HepG2 (cell line): ENCODE results near the gene NDUFS1. TPM values are rescaled to one million over a fixed set of nuclear protein-coding genes. Genes with fewer than 3 reads are reported as not detected.

Experiments
- ATAC-seq: fragments of 200-7000 bp; cut with Tn5 transposase; 3 replicates; pipeline ENCODE4 v1.9.1; 2020; ENCODE audit warnings: mild to moderate bottlenecking, moderate library complexity
- BruUV-seq: library from RNA; stranded (reverse); fragments of 400-500 nt; replicated peaks from 2 replicates; lab custom pipeline; 2021; lab: Mats Ljungman, UMichigan
- CTCF ChIA-PET: fragments of 300-600 bp; formaldehyde crosslinking; extraction: SDS; loops from one replicate; lab custom pipeline; 2021; ENCODE audit warnings: low total read pairs, inconsistent platforms, low intra/inter-chr PET ratio; lab: Yijun Ruan, JAX
- POLR2A ChIA-PET: fragments of 350-600 bp; sonication (Branson Sonifier 250); formaldehyde crosslinking; loops from one replicate; lab custom pipeline; 2020; ENCODE audit warnings: antibody characterized with exemption, inconsistent platforms; lab: Yijun Ruan, JAX
- DNase-seq: peaks from one replicate; pipeline ENCODE4 v3.0.0-alpha.2; 2015; ENCODE audit warnings: low spot score
- FAIRE-seq: peaks from 3 replicates; lab custom pipeline; 2011; peaks lifted over from hg19 to GRCh38; lab: Jason Lieb, UNC
- H2AFZ ChIP-seq: one replicate; pipeline ENCODE4 v1.6.1; 2011; ENCODE audit warnings: low read length, inconsistent platforms
- H3K27ac ChIP-seq: fragments of 300-600 bp; 3 replicates; pipeline ENCODE4 v1.8.0; 2011; ENCODE audit warnings: mixed run types, mild to moderate bottlenecking, mixed read lengths, low read length, inconsistent platforms; ENCODE audit not compliant: insufficient read depth; ENCODE audit errors: extremely low read length
- H3K27me3 ChIP-seq, 2 experiments: fragments of 200-600 bp in 1 of 2; 2 replicates in 1 of 2; 3 replicates in 1 of 2; pipeline versions ENCODE4 v1.6.0 to v1.8.0; 2011; ENCODE audit warnings: low read length in 2 of 2, mild to moderate bottlenecking in 2 of 2, moderate library complexity in 2 of 2, inconsistent platforms in 1 of 2; ENCODE audit not compliant: insufficient read depth in 2 of 2, control insufficient read depth in 1 of 2
- H3K36me3 ChIP-seq, 2 experiments: fragments of 200-600 bp in 1 of 2; replicated peaks in 1 of 2; 2 replicates in 1 of 2; 3 replicates in 1 of 2; pipeline versions ENCODE4 v1.5.1 to v1.8.0; 2011; ENCODE audit warnings: low read length in 2 of 2, inconsistent platforms in 1 of 2; ENCODE audit not compliant: insufficient read depth in 2 of 2, control insufficient read depth in 1 of 2
- H3K4me1 ChIP-seq: 2 replicates; pipeline ENCODE4 v1.5.1; 2012; ENCODE audit warnings: low read length, inconsistent platforms; ENCODE audit not compliant: insufficient read depth
- H3K4me2 ChIP-seq: 2 replicates; pipeline ENCODE4 v1.6.0; 2011; ENCODE audit warnings: low read depth, low read length, inconsistent platforms
- H3K4me3 ChIP-seq, 3 experiments: fragments of 200-600 bp in 1 of 3; sonication (generic), shearing (Covaris generic) in 1 of 3; replicated peaks in 1 of 3; 2 replicates each; pipeline ENCODE4 v1.5.1; 2011 to 2016; ENCODE audit warnings: low read length in 3 of 3, inconsistent platforms in 2 of 3, low read depth in 2 of 3, mild to moderate bottlenecking in 2 of 3, control low read depth in 1 of 3, mixed read lengths in 1 of 3; ENCODE audit not compliant: insufficient read depth in 1 of 3
- H3K79me2 ChIP-seq: one replicate; pipeline ENCODE4 v1.6.1; 2011; ENCODE audit warnings: low read length, inconsistent platforms; ENCODE audit not compliant: insufficient read depth
- H3K9ac ChIP-seq: 2 replicates; pipeline ENCODE4 v1.6.0; 2011; ENCODE audit warnings: mild to moderate bottlenecking, low read depth, low read length, inconsistent platforms; ENCODE audit not compliant: insufficient read depth
- H3K9me3 ChIP-seq: 2 replicates; pipeline ENCODE4 v1.5.1; 2012; ENCODE audit warnings: mild to moderate bottlenecking, low read length
- H4K20me1 ChIP-seq: 2 replicates; pipeline ENCODE4 v1.6.0; 2011; ENCODE audit warnings: inconsistent platforms, mild to moderate bottlenecking, low read length, moderate library complexity; ENCODE audit not compliant: insufficient read depth
- AGO2 ChIP-seq: fragments of 200-400 bp; formaldehyde crosslinking; optimal IDR thresholded peaks from 2 replicates; pipeline ENCODE3; 2017; ENCODE audit warnings: mild to moderate bottlenecking, low read depth, low read length, moderate library complexity
- DNMT1 ChIP-seq: sonication (generic); formaldehyde crosslinking; IDR thresholded peaks from 2 replicates; pipeline ENCODE4 v1.5.1; 2020; ENCODE audit warnings: mild to moderate bottlenecking, missing genetic modification reagents
- KDM2A ChIP-seq: sonication (generic); formaldehyde crosslinking; IDR thresholded peaks from 2 replicates; pipeline ENCODE4 v1.4.0; 2020; ENCODE audit warnings: low read depth, missing genetic modification reagents, borderline replicate concordance
- KDM5A ChIP-seq: fragments of 200-600 bp; sonication (generic); IDR thresholded peaks from 2 replicates; pipeline ENCODE4 v1.7.0; 2018; ENCODE audit warnings: antibody characterized with exemption, mild to moderate bottlenecking, low read length, borderline replicate concordance
- LCORL ChIP-seq, 2 experiments: fragments of 450-650 bp in 1 of 2; sonication (generic) in 1 of 2; formaldehyde crosslinking in 1 of 2; IDR thresholded peaks; 2 replicates each; pipeline versions ENCODE4 v1.5.0 to v1.6.1; 2017 to 2020; ENCODE audit warnings: antibody characterized with exemption in 1 of 2, missing genetic modification reagents in 1 of 2
- MXD4 ChIP-seq: IDR thresholded peaks from 2 replicates; pipeline ENCODE4 v1.6.1; 2016; ENCODE audit warnings: mild to moderate bottlenecking, missing biosample characterization, missing genetic modification reagents
- MYNN ChIP-seq: sonication (generic); formaldehyde crosslinking; IDR thresholded peaks from 2 replicates; pipeline ENCODE4 v1.4.0; 2020; ENCODE audit warnings: mild to moderate bottlenecking, low read depth, missing genetic modification reagents
- PHF21A ChIP-seq: sonication (generic); formaldehyde crosslinking; IDR thresholded peaks from 2 replicates; pipeline ENCODE4 v1.5.0; 2020; ENCODE audit warnings: mild to moderate bottlenecking, missing genetic modification reagents
- PHF8 ChIP-seq: sonication (generic); formaldehyde crosslinking; IDR thresholded peaks from 2 replicates; pipeline ENCODE4 v1.5.0; 2020; ENCODE audit warnings: missing genetic modification reagents
- RBM39 ChIP-seq: fragments of 200-400 bp; formaldehyde crosslinking; IDR thresholded peaks from one replicate; pipeline ENCODE4 v1.6.1; 2018; ENCODE audit warnings: antibody characterized with exemption, mild to moderate bottlenecking, low read depth, low read length; ENCODE audit not compliant: poor library complexity, severe bottlenecking
- SAFB2 ChIP-seq: sonication (generic); formaldehyde crosslinking; IDR thresholded peaks from 2 replicates; pipeline ENCODE4 v1.5.1; 2020; ENCODE audit warnings: missing genetic modification reagents, low read depth, mild to moderate bottlenecking, borderline replicate concordance
- SNAI1 ChIP-seq: sonication (generic); formaldehyde crosslinking; IDR thresholded peaks from 2 replicates; pipeline ENCODE4 v1.5.0; 2020; ENCODE audit warnings: mild to moderate bottlenecking, missing genetic modification reagents, borderline replicate concordance
- ZFY ChIP-seq: sonication (generic); formaldehyde crosslinking; IDR thresholded peaks from 2 replicates; pipeline ENCODE4 v1.4.0; 2020; ENCODE audit warnings: missing genetic modification reagents
- ZNF234 ChIP-seq: sonication (generic); formaldehyde crosslinking; conservative IDR thresholded peaks from 2 replicates; pipeline ENCODE4 v1.5.1; 2020; ENCODE audit warnings: mild to moderate bottlenecking, missing genetic modification reagents
- ZNF350 ChIP-seq: sonication (generic); formaldehyde crosslinking; IDR thresholded peaks from 2 replicates; pipeline ENCODE4 v1.4.0; 2020; ENCODE audit warnings: mild to moderate bottlenecking, low read depth, missing genetic modification reagents, borderline replicate concordance
- WGBS: methylation state at CpG from one replicate; pipeline ENCODE4 v1.1.6; 2017; ENCODE audit warnings: low lambda C conversion rate; 5-methylcytosine and 5-hydroxymethylcytosine counted together
- in situ Hi-C: cut with HindIII; loops from 2 replicates; pipeline ENCODE4 v1.10.0; 2017; ENCODE audit warnings: low pct_unique_long_range_greater_than_20kb; ENCODE audit not compliant: extremely low pct_ligation_motif_present
- intact Hi-C: fragments of 100-400 bp; cut with micrococcal nuclease; formaldehyde crosslinking; loops from one replicate; pipeline ENCODE4 v1.10.0; 2022; ENCODE audit not compliant: unreplicated experiment
- polyA plus RNA-seq, 8 experiments: library from polyadenylated mRNA; depleted of rRNA in 3 of 8; stranded (reverse) in 7 of 8; unstranded in 1 of 8; fragments of >200 nt; fragmentation: Illumina TruSeq in 4 of 8; extraction: Trizol in 4 of 8; gene quantifications; 2 replicates each; pipeline versions ENCODE4 v1.2.1 to v1.2.3, GENCODE V29; 2011 to 2016; ENCODE audit warnings: low read depth in 4 of 8, missing spikeins in 1 of 8, mixed read lengths in 1 of 8; ENCODE audit not compliant: insufficient read depth in 1 of 8
- total RNA-seq, 5 experiments: library from RNA; depleted of rRNA; stranded (reverse); fragments of >200 nt; fragmentation: Illumina TruSeq; extraction: Trizol; gene quantifications; 2 replicates each; pipeline ENCODE4 v1.2.3, GENCODE V29; 2016; ENCODE audit warnings: low read depth in 1 of 5
- TF ChIP-seq, protein P1 (sequence below): sonication (generic); formaldehyde crosslinking; IDR thresholded peaks from 2 replicates; pipeline ENCODE4 v1.5.0; 2020; ENCODE audit warnings: mild to moderate bottlenecking, missing genetic modification reagents
- TF ChIP-seq, protein P2 (sequence below): sonication (generic); formaldehyde crosslinking; IDR thresholded peaks from 2 replicates; pipeline ENCODE4 v1.8.1; 2023; ENCODE audit warnings: missing genetic modification reagents, mild to moderate bottlenecking, borderline replicate concordance

The NDUFS1 gene
- total and polyA plus RNA-seq, 2 of the 13 experiments (the other 11 are each of a cell fraction or from before 2014, with no cell fraction given), result 139 to 242 TPM

DNA sequence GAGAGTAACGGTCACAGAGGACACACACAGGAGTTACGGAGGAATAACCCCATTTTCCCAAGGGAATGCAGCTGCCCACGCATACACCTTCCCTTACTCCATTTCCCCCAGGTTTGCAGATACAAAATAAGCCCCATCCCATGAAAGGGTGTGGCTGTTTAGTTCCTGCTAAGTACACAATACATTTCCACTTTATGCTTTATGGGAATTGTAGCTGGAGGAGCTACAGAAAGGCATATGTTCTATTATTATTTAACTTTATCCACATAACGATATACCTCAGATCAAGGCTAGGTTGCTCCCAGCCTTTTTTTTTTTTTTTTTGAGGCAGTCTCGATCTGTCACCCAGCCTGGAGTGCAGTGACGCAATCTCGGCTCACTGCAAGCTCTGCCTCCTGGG lies 50.5 kb downstream of the NDUFS1 start:
- CTCF ChIA-PET, result no interaction called here
- BruUV-seq, result no TSS peak

DNA sequence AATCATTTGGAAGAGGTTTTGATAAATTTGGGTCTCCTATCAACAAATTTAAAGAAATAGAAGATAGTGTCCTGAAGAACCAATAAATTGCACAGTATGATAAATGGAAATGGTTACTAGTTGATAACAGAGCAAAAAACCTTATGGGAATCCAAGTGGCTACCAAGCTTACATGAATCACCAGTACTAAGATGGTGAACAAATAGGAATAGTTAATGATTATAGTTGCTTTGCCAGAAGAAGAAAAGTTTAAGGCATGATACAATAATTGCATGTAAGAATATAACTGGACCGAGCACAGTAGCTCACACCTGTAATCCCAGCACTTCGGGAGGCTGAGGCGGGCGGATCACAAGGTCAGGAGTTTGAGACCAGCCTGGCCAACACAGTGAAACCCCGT lies 53.7 kb downstream of the NDUFS1 start:
- in situ Hi-C loops (no loop called here), intact Hi-C loops (no loop called here)
- no peaks in the 10 kb centered on the region for H3K36me3 ChIP-seq
- POLR2A ChIA-PET, result interaction anchor here (1.2 kb wide), 1 partner anchor 13 kb away, joined by 3 read pairs; no protein-coding TSS in a partner anchor
- no TSS peak for BruUV-seq
- H2AFZ ChIP-seq, result no peak overlapping the region
- no peak overlapping the region for H3K4me2 ChIP-seq
- no peaks in the 10 kb centered on the region for H3K4me1 ChIP-seq
- H3K27me3 ChIP-seq, result no peaks in the 10 kb centered on the region
- H3K9me3 ChIP-seq, result no peaks in the 10 kb centered on the region
- WGBS, result 90% methylated on average over 5 of the region's 5 CpGs
- CTCF ChIA-PET, result no interaction called here
- ATAC-seq (no peak), DNase-seq (no peak), FAIRE-seq (no peak)
- H3K79me2 ChIP-seq, result no peaks in the 10 kb centered on the region
- H4K20me1 ChIP-seq, result no peaks in the 10 kb centered on the region
- no peak overlapping the region for H3K4me3 ChIP-seq
- no peak overlapping the region for H3K9ac ChIP-seq
- H3K27ac ChIP-seq, result no peak overlapping the region
- TF ChIP-seq LCORL (IDR thresholded peaks at IDR 0.05), result no peak
- TF ChIP-seq LCORL (CRISPR knock-in tag; IDR thresholded peaks at IDR 0.05), result no peak
- no peak for TF ChIP-seq KDM2A (CRISPR knock-in tag)
- TF ChIP-seq SNAI1 (CRISPR knock-in tag), result no peak
- no peak for TF ChIP-seq ZNF350 (CRISPR knock-in tag)
- no peak for TF ChIP-seq RBM39
- TF ChIP-seq AGO2, result no peak
- no peak for TF ChIP-seq PHF21A (CRISPR knock-in tag)
- no peak for TF ChIP-seq MXD4 (CRISPR knock-in tag)
- TF ChIP-seq, protein P1, sequence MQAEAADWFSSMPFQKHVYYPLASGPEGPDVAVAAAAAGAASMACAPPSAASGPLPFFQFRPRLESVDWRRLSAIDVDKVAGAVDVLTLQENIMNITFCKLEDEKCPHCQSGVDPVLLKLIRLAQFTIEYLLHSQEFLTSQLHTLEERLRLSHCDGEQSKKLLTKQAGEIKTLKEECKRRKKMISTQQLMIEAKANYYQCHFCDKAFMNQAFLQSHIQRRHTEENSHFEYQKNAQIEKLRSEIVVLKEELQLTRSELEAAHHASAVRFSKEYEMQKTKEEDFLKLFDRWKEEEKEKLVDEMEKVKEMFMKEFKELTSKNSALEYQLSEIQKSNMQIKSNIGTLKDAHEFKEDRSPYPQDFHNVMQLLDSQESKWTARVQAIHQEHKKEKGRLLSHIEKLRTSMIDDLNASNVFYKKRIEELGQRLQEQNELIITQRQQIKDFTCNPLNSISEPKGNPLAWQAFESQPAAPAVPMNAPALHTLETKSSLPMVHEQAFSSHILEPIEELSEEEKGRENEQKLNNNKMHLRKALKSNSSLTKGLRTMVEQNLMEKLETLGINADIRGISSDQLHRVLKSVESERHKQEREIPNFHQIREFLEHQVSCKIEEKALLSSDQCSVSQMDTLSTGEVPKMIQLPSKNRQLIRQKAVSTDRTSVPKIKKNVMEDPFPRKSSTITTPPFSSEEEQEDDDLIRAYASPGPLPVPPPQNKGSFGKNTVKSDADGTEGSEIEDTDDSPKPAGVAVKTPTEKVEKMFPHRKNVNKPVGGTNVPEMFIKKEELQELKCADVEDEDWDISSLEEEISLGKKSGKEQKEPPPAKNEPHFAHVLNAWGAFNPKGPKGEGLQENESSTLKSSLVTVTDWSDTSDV, result no peak
- no peak for TF ChIP-seq KDM5A
- TF ChIP-seq, protein P2, sequence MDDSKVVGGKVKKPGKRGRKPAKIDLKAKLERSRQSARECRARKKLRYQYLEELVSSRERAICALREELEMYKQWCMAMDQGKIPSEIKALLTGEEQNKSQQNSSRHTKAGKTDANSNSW (CRISPR knock-in tag), result no peak

More for the DNA sequence above, 50.5 kb downstream of the NDUFS1 start:
- Histone ChIP-seq H3K79me2 (no peaks in the 10 kb centered on the region), H3K4me1 (no peaks in the 10 kb centered on the region), H3K4me2 (no peak overlapping the region), H3K9me3 (no peaks in the 10 kb centered on the region), H3K4me3 (no peak overlapping the region), H3K36me3 (no peaks in the 10 kb centered on the region), H3K9ac (no peak overlapping the region), H3K27me3 (no peaks in the 10 kb centered on the region), H3K27ac (no peak overlapping the region), H4K20me1 (no peaks in the 10 kb centered on the region), H2AFZ (no peak overlapping the region)
- no peak for FAIRE-seq
- no peak for TF ChIP-seq DNMT1 (CRISPR knock-in tag)
- TF ChIP-seq MYNN (CRISPR knock-in tag), result no peak
- TF ChIP-seq ZFY (CRISPR knock-in tag), result no peak
- no peak for TF ChIP-seq SAFB2 (CRISPR knock-in tag)
- no peak for TF ChIP-seq ZNF234 (CRISPR knock-in tag)
- TF ChIP-seq PHF8 (CRISPR knock-in tag), result no peak
- DNase-seq, result no peak
- POLR2A ChIA-PET, result no interaction called here
- in situ Hi-C loops (no loop called here), intact Hi-C loops (no loop called here)
- ATAC-seq, result no peak
- WGBS, result 54% methylated on average over 7 of the region's 7 CpGs
